GM21528 (cell line): Measurements from ENCODE around the gene DNM3.

ENCODE experiments used
- ATAC-seq: cut with Tn5 transposase; IDR thresholded peaks from one replicate; pipeline ENCODE4 v1.9.1; 2021; ENCODE audit warnings: mild to moderate bottlenecking, moderate library complexity; ENCODE audit not compliant: unreplicated experiment, low FRiP score

The DNM3 gene

GRCh38 chr1:171817511-171818265 lies 23.6 kb upstream of the DNM3 start:
- no peak for ATAC-seq

- no peak for ATAC-seq
Observed at GRCh38 chr1:171819946-171820345, 21.4 kb upstream of the DNM3 start.

- ATAC-seq, result no peak
Observed at GRCh38 chr1:171826973-171827372, 14.3 kb upstream of the DNM3 start.

- ATAC-seq, result no peak
Observed at GRCh38 chr1:171828794-171829193, 12.5 kb upstream of the DNM3 start.

- no peak for ATAC-seq
Observed at GRCh38 chr1:171833091-171833825, 8.0 kb upstream of the DNM3 start.

- ATAC-seq, result no peak
Observed at GRCh38 chr1:171834821-171835220, 6.5 kb upstream of the DNM3 start.

- no peak for ATAC-seq
Observed at GRCh38 chr1:171835891-171836290, 5.4 kb upstream of the DNM3 start.

GRCh38 chr1:171841931-171842761 lies 848 bp downstream of the DNM3 start:
- ATAC-seq, result no peak

- ATAC-seq, result no peak
Observed at GRCh38 chr1:171844381-171844780, 3.1 kb downstream of the DNM3 start.

GRCh38 chr1:171845998-171846397 lies 4.7 kb downstream of the DNM3 start:
- ATAC-seq, result no peak

GRCh38 chr1:171849245-171849898 lies 8.1 kb downstream of the DNM3 start:
- no peak for ATAC-seq

GRCh38 chr1:171850651-171851350 lies 9.5 kb downstream of the DNM3 start:
- no peak for ATAC-seq

- ATAC-seq, result no peak
Observed at GRCh38 chr1:171852272-171852671, 11.0 kb downstream of the DNM3 start.

- ATAC-seq, result no peak
Observed at GRCh38 chr1:171855381-171855780, 14.1 kb downstream of the DNM3 start.

GRCh38 chr1:171858696-171859095 lies 17.4 kb downstream of the DNM3 start:
- ATAC-seq, result no peak

- no peak for ATAC-seq
Observed at GRCh38 chr1:171860696-171861095, 19.4 kb downstream of the DNM3 start.

GRCh38 chr1:171863531-171863930 lies 22.2 kb downstream of the DNM3 start:
- ATAC-seq, result no peak

GRCh38 chr1:171864308-171864707 lies 23.0 kb downstream of the DNM3 start:
- ATAC-seq, result no peak

- no peak for ATAC-seq
Observed at GRCh38 chr1:171865106-171865505, 23.8 kb downstream of the DNM3 start.

- ATAC-seq, result no peak
Observed at GRCh38 chr1:171867236-171867635, 25.9 kb downstream of the DNM3 start.
